SK-N-SH treated with all-trans-retinoic acid at 6 μM for 48 hours (cell line): ENCODE measurements around the gene KMT2B.

Source experiments
- ESRRG ChIP-seq: fragments of 250-450 bp; sonication (Bioruptor Pico); IDR thresholded peaks from 2 replicates; pipeline ENCODE4 v1.6.1; 2021; ENCODE audit warnings: mild to moderate bottlenecking
- ZFP3 ChIP-seq: fragments of 250-450 bp; sonication (Bioruptor Pico); IDR thresholded peaks from 2 replicates; pipeline ENCODE4 v1.5.0; 2020; ENCODE audit warnings: mild to moderate bottlenecking, moderate library complexity
- ZFP30 ChIP-seq: fragments of 450-650 bp; formaldehyde crosslinking; IDR thresholded peaks from 2 replicates; pipeline ENCODE4 v1.5.0; 2022; ENCODE audit warnings: mild to moderate bottlenecking, moderate library complexity
- TF ChIP-seq, protein P1 (sequence below): fragments of 250-450 bp; sonication (Bioruptor Pico); IDR thresholded peaks from 2 replicates; pipeline ENCODE4 v1.8.0; 2021; ENCODE audit warnings: low read depth, mild to moderate bottlenecking, moderate library complexity, borderline replicate concordance
- TF ChIP-seq, protein P2 (sequence below): fragments of 250-450 bp; sonication (Bioruptor Pico); IDR thresholded peaks from 2 replicates; pipeline ENCODE4 v1.8.0; 2020; ENCODE audit warnings: mild to moderate bottlenecking, moderate library complexity, borderline replicate concordance

DNA sequence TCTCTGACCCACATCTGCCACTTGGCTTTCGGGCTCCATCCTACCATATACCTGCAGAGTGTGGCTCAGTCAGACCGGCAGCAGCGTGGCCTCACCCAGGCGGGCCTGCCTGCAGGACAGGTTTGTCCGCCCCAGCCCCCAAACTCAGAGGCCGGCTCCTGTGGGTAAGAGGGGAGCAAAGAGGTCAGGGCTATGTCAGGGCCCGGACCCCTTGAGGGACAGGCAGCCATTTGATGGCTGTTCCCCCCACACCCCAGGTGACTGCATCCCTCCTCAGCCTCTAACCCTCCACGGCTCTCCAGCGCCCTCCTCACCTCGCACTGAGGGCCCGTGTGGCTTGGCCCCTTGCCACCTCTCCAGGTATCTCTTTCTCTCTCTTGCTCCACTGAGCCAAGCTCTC is 25.8 kb upstream of the KMT2B start:
- TF ChIP-seq, protein P1, sequence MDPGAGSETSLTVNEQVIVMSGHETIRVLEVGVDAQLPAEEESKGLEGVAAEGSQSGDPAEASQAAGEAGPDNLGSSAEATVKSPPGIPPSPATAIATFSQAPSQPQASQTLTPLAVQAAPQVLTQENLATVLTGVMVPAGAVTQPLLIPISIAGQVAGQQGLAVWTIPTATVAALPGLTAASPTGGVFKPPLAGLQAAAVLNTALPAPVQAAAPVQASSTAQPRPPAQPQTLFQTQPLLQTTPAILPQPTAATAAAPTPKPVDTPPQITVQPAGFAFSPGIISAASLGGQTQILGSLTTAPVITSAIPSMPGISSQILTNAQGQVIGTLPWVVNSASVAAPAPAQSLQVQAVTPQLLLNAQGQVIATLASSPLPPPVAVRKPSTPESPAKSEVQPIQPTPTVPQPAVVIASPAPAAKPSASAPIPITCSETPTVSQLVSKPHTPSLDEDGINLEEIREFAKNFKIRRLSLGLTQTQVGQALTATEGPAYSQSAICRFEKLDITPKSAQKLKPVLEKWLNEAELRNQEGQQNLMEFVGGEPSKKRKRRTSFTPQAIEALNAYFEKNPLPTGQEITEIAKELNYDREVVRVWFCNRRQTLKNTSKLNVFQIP (CRISPR knock-in tag) = no peak
- TF ChIP-seq ZFP30 (CRISPR knock-in tag) = no peak
- no peak for TF ChIP-seq ESRRG (CRISPR knock-in tag)
- TF ChIP-seq ZFP3 (CRISPR knock-in tag) = no peak
- TF ChIP-seq, protein P2, sequence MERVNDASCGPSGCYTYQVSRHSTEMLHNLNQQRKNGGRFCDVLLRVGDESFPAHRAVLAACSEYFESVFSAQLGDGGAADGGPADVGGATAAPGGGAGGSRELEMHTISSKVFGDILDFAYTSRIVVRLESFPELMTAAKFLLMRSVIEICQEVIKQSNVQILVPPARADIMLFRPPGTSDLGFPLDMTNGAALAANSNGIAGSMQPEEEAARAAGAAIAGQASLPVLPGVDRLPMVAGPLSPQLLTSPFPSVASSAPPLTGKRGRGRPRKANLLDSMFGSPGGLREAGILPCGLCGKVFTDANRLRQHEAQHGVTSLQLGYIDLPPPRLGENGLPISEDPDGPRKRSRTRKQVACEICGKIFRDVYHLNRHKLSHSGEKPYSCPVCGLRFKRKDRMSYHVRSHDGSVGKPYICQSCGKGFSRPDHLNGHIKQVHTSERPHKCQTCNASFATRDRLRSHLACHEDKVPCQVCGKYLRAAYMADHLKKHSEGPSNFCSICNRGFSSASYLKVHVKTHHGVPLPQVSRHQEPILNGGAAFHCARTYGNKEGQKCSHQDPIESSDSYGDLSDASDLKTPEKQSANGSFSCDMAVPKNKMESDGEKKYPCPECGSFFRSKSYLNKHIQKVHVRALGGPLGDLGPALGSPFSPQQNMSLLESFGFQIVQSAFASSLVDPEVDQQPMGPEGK (CRISPR knock-in tag) = no peak
